HEK293 (cell line): ENCODE results near the gene ZNF446.
A peak's percentile ranks its signal among the peaks of the same experiment; 100 is the strongest.

Experiments
- BCL11B ChIP-seq: fragments of 450-650 bp; formaldehyde crosslinking; IDR thresholded peaks from 2 replicates; pipeline ENCODE4 v1.5.1; 2016; ENCODE audit warnings: low read depth, missing biosample characterization, missing genetic modification characterization
- GFI1B ChIP-seq: fragments of 450-650 bp; formaldehyde crosslinking; IDR thresholded peaks from 2 replicates; pipeline ENCODE4 v1.5.1; 2016; ENCODE audit warnings: missing biosample characterization, missing genetic modification characterization
- KLF1 ChIP-seq: fragments of 450-650 bp; formaldehyde crosslinking; IDR thresholded peaks from 2 replicates; pipeline ENCODE4 v1.5.1; 2016; ENCODE audit warnings: missing biosample characterization, missing genetic modification characterization
- RBAK ChIP-seq: fragments of 450-650 bp; formaldehyde crosslinking; IDR thresholded peaks from 2 replicates; pipeline ENCODE4 v1.5.1; 2016; ENCODE audit warnings: missing biosample characterization, missing genetic modification characterization
- SCRT2 ChIP-seq: fragments of 450-650 bp; formaldehyde crosslinking; IDR thresholded peaks from 2 replicates; pipeline ENCODE4 v1.5.1; 2016; ENCODE audit warnings: missing biosample characterization, missing genetic modification characterization
- SETDB1 ChIP-seq: IDR thresholded peaks from one replicate; pipeline ENCODE4 v1.6.1; 2017; ENCODE audit warnings: mild to moderate bottlenecking, low read length, moderate library complexity, mixed read lengths; ENCODE audit not compliant: insufficient read length
- SP2 ChIP-seq: fragments of 450-650 bp; formaldehyde crosslinking; IDR thresholded peaks from 2 replicates; pipeline ENCODE4 v1.5.1; 2016; ENCODE audit warnings: missing biosample characterization, missing genetic modification characterization
- SP7 ChIP-seq: fragments of 450-650 bp; formaldehyde crosslinking; IDR thresholded peaks from 2 replicates; pipeline ENCODE4 v1.5.1; 2016; ENCODE audit warnings: missing biosample characterization, missing genetic modification characterization
- TRIM28 ChIP-seq: IDR thresholded peaks from 2 replicates; pipeline ENCODE4 v1.6.1; 2011; ENCODE audit warnings: low read length, control low read depth, borderline replicate concordance
- WT1 ChIP-seq: fragments of 450-650 bp; formaldehyde crosslinking; IDR thresholded peaks from 2 replicates; pipeline ENCODE4 v1.5.1; 2016; ENCODE audit warnings: missing biosample characterization, missing genetic modification characterization
- ZBTB21 ChIP-seq: fragments of 450-650 bp; formaldehyde crosslinking; IDR thresholded peaks from 2 replicates; pipeline ENCODE4 v1.5.1; 2017; ENCODE audit warnings: missing biosample characterization, missing genetic modification characterization
- ZBTB48 ChIP-seq: fragments of 450-650 bp; formaldehyde crosslinking; IDR thresholded peaks from 2 replicates; pipeline ENCODE4 v1.5.1; 2016; ENCODE audit warnings: missing biosample characterization, missing genetic modification characterization
- ZNF138 ChIP-seq: fragments of 450-650 bp; formaldehyde crosslinking; IDR thresholded peaks from 2 replicates; pipeline ENCODE4 v1.5.1; 2016; ENCODE audit warnings: missing biosample characterization, missing genetic modification characterization, borderline replicate concordance
- ZNF16 ChIP-seq: fragments of 450-650 bp; formaldehyde crosslinking; IDR thresholded peaks from 2 replicates; pipeline ENCODE4 v1.5.1; 2016; ENCODE audit warnings: low read depth, missing biosample characterization, missing genetic modification characterization
- ZNF416 ChIP-seq: fragments of 450-650 bp; formaldehyde crosslinking; IDR thresholded peaks from 2 replicates; pipeline ENCODE4 v1.5.1; 2016; ENCODE audit warnings: missing biosample characterization, missing genetic modification characterization
- ZNF426 ChIP-seq: fragments of 450-650 bp; formaldehyde crosslinking; IDR thresholded peaks from 2 replicates; pipeline ENCODE4 v1.5.1; 2017; ENCODE audit warnings: missing biosample characterization, missing genetic modification characterization, mild to moderate bottlenecking, inconsistent platforms, moderate library complexity
- ZNF48 ChIP-seq: fragments of 450-650 bp; formaldehyde crosslinking; IDR thresholded peaks from 2 replicates; pipeline ENCODE4 v1.5.1; 2016; ENCODE audit warnings: missing biosample characterization, missing genetic modification characterization
- ZNF501 ChIP-seq: fragments of 450-650 bp; formaldehyde crosslinking; IDR thresholded peaks from 2 replicates; pipeline ENCODE4 v1.5.1; 2016; ENCODE audit warnings: missing biosample characterization, missing genetic modification characterization
- ZNF654 ChIP-seq: fragments of 450-650 bp; formaldehyde crosslinking; IDR thresholded peaks from 2 replicates; pipeline ENCODE4 v1.5.1; 2016; ENCODE audit warnings: low read depth, missing biosample characterization, missing genetic modification characterization
- ZNF660 ChIP-seq: fragments of 450-650 bp; IDR thresholded peaks from 2 replicates; pipeline ENCODE4 v1.5.1; 2018; ENCODE audit warnings: missing biosample characterization, mild to moderate bottlenecking, missing genetic modification characterization
- ZSCAN16 ChIP-seq: fragments of 450-650 bp; formaldehyde crosslinking; IDR thresholded peaks from 2 replicates; pipeline ENCODE4 v1.5.1; 2016; ENCODE audit warnings: missing biosample characterization, missing genetic modification characterization
- TF ChIP-seq, protein P1 (sequence below): fragments of 450-650 bp; formaldehyde crosslinking; IDR thresholded peaks from 2 replicates; pipeline ENCODE4 v1.5.1; 2017; ENCODE audit warnings: missing biosample characterization, mild to moderate bottlenecking, missing genetic modification characterization, moderate library complexity
- TF ChIP-seq, protein P2 (sequence below): fragments of 450-650 bp; formaldehyde crosslinking; IDR thresholded peaks from 2 replicates; pipeline ENCODE4 v1.5.1; 2016; ENCODE audit warnings: missing biosample characterization, missing genetic modification characterization
- TF ChIP-seq, protein P3 (sequence below): fragments of 450-650 bp; formaldehyde crosslinking; conservative IDR thresholded peaks from 2 replicates; pipeline ENCODE4 v1.5.1; 2016; ENCODE audit warnings: low read depth, missing biosample characterization, missing genetic modification characterization
- TF ChIP-seq, protein P4 (sequence below): fragments of 450-650 bp; formaldehyde crosslinking; IDR thresholded peaks from 2 replicates; pipeline ENCODE4 v1.5.1; 2016; ENCODE audit warnings: missing biosample characterization, missing genetic modification characterization, borderline replicate concordance
- TF ChIP-seq, protein P5 (sequence below): fragments of 450-650 bp; formaldehyde crosslinking; IDR thresholded peaks from 2 replicates; pipeline ENCODE4 v1.5.1; 2016; ENCODE audit warnings: missing biosample characterization, missing genetic modification characterization
- TF ChIP-seq, protein P6 (sequence below): fragments of 450-650 bp; IDR thresholded peaks from 2 replicates; pipeline ENCODE4 v1.5.1; 2018; ENCODE audit warnings: missing biosample characterization, missing genetic modification characterization

The ZNF446 gene

DNA sequence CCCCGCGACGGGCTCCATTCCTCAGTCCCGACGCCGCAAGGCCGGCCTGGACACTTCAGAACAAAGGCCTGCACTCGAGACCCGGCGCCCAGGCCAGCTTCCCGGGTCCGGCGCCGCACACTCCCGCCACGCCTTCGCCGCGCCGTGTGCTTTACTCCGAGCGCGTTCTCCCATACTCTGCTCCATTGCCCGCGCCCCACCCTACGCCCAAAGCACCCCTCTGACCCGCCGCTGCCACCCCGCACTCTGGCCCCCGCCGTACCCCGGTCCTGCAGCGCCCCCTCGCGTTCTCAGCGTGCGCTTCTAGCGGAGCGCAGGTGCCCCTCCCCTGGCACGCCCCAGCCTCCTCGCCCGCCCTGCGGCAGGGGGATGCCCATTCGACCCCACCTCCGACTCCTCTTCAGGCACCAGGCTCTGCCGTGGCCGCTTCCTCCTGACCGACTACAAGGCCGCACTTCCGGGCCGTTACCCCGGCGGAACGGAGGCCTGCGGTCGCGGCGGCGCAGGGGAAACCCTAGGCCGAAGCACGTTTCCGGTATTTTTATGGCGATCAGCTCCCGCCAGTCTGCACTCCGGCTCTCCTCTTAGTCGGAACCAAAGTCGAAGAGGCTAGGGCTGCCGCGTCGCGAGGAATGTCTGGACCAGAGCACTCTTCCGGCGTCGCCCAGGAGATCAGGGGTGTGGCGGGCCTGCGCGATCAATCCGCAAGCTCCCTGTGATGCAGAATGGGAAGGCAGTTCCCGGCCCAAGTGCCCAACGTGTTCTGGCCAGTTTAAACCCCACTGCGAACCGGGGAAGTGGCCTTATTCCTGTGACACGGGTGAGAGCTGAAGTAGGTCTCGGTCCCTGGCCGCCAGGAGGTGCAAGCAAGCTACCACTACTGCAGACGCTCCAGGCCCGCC is 43.5 kb downstream of the ZNF446 start, which contains the start of gene ZBTB45 (continued):
- TF ChIP-seq ZNF426 (tag by site-specific recombination) (no peak), ZBTB48 (tag by site-specific recombination) (peak; percentile 49; the same call in 1 of the 2 replicates), BCL11B (tag by site-specific recombination) (peak; percentile 99), ZNF48 (tag by site-specific recombination) (no peak), ZNF654 (peak; percentile 75), KLF1 (peak; percentile 97), SP2 (peak; percentile 91), ZSCAN16 (peak; percentile 12; the same call in 1 of the 2 replicates), TRIM28 (peak; percentile 73), SCRT2 (tag by site-specific recombination) (peak; percentile 71), ZNF501 (tag by site-specific recombination) (peak; percentile 99), ZNF416 (tag by site-specific recombination) (0 out of 2 replicates have a peak, but pooled peaks have one; percentile 36), ZBTB21 (tag by site-specific recombination) (peak; percentile 84), RBAK (peak; percentile 17; the same call in 1 of the 2 replicates), ZNF138 (no peak; the same call in 1 of the 2 replicates), SETDB1 (no peak), SP7 (tag by site-specific recombination) (peak; percentile 96), GFI1B (tag by site-specific recombination) (peak; percentile 9; the same call in 1 of the 2 replicates), ZNF660 (tag by site-specific recombination) (peak; percentile 98), ZNF16 (no peak), WT1 (tag by site-specific recombination) (no peak; the same call in 1 of the 2 replicates)
- TF ChIP-seq, protein P1, sequence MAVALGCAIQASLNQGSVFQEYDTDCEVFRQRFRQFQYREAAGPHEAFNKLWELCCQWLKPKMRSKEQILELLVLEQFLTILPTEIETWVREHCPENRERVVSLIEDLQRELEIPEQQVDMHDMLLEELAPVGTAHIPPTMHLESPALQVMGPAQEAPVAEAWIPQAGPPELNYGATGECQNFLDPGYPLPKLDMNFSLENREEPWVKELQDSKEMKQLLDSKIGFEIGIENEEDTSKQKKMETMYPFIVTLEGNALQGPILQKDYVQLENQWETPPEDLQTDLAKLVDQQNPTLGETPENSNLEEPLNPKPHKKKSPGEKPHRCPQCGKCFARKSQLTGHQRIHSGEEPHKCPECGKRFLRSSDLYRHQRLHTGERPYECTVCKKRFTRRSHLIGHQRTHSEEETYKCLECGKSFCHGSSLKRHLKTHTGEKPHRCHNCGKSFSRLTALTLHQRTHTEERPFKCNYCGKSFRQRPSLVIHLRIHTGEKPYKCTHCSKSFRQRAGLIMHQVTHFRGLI (tag by site-specific recombination), result peak; percentile 75
- TF ChIP-seq, protein P2, sequence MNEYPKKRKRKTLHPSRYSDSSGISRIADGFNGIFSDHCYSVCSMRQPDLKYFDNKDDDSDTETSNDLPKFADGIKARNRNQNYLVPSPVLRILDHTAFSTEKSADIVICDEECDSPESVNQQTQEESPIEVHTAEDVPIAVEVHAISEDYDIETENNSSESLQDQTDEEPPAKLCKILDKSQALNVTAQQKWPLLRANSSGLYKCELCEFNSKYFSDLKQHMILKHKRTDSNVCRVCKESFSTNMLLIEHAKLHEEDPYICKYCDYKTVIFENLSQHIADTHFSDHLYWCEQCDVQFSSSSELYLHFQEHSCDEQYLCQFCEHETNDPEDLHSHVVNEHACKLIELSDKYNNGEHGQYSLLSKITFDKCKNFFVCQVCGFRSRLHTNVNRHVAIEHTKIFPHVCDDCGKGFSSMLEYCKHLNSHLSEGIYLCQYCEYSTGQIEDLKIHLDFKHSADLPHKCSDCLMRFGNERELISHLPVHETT, result peak; percentile 97
- TF ChIP-seq, protein P3, sequence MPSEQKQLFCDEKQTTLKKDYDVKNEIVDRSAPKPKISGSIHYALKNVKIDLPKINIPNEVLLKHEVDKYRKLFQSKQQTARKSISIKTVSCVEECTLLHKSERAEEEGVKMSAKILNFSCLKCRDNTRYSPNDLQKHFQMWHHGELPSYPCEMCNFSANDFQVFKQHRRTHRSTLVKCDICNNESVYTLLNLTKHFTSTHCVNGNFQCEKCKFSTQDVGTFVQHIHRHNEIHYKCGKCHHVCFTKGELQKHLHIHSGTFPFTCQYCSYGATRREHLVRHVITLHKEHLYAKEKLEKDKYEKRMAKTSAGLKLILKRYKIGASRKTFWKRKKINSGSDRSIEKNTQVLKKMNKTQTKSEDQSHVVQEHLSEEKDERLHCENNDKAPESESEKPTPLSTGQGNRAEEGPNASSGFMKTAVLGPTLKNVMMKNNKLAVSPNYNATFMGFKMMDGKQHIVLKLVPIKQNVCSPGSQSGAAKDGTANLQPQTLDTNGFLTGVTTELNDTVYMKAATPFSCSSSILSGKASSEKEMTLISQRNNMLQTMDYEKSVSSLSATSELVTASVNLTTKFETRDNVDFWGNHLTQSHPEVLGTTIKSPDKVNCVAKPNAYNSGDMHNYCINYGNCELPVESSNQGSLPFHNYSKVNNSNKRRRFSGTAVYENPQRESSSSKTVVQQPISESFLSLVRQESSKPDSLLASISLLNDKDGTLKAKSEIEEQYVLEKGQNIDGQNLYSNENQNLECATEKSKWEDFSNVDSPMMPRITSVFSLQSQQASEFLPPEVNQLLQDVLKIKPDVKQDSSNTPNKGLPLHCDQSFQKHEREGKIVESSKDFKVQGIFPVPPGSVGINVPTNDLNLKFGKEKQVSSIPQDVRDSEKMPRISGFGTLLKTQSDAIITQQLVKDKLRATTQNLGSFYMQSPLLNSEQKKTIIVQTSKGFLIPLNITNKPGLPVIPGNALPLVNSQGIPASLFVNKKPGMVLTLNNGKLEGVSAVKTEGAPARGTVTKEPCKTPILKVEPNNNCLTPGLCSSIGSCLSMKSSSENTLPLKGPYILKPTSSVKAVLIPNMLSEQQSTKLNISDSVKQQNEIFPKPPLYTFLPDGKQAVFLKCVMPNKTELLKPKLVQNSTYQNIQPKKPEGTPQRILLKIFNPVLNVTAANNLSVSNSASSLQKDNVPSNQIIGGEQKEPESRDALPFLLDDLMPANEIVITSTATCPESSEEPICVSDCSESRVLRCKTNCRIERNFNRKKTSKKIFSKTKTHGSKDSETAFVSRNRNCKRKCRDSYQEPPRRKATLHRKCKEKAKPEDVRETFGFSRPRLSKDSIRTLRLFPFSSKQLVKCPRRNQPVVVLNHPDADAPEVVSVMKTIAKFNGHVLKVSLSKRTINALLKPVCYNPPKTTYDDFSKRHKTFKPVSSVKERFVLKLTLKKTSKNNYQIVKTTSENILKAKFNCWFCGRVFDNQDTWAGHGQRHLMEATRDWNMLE (tag by site-specific recombination), result peak; percentile 92
- TF ChIP-seq, protein P4, sequence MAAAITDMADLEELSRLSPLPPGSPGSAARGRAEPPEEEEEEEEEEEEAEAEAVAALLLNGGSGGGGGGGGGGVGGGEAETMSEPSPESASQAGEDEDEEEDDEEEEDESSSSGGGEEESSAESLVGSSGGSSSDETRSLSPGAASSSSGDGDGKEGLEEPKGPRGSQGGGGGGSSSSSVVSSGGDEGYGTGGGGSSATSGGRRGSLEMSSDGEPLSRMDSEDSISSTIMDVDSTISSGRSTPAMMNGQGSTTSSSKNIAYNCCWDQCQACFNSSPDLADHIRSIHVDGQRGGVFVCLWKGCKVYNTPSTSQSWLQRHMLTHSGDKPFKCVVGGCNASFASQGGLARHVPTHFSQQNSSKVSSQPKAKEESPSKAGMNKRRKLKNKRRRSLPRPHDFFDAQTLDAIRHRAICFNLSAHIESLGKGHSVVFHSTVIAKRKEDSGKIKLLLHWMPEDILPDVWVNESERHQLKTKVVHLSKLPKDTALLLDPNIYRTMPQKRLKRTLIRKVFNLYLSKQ (tag by site-specific recombination), result 0 out of 2 replicates have a peak, but pooled peaks have one; percentile 2
- TF ChIP-seq, protein P5, sequence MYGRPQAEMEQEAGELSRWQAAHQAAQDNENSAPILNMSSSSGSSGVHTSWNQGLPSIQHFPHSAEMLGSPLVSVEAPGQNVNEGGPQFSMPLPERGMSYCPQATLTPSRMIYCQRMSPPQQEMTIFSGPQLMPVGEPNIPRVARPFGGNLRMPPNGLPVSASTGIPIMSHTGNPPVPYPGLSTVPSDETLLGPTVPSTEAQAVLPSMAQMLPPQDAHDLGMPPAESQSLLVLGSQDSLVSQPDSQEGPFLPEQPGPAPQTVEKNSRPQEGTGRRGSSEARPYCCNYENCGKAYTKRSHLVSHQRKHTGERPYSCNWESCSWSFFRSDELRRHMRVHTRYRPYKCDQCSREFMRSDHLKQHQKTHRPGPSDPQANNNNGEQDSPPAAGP (tag by site-specific recombination), result peak; percentile 99
- TF ChIP-seq, protein P6, sequence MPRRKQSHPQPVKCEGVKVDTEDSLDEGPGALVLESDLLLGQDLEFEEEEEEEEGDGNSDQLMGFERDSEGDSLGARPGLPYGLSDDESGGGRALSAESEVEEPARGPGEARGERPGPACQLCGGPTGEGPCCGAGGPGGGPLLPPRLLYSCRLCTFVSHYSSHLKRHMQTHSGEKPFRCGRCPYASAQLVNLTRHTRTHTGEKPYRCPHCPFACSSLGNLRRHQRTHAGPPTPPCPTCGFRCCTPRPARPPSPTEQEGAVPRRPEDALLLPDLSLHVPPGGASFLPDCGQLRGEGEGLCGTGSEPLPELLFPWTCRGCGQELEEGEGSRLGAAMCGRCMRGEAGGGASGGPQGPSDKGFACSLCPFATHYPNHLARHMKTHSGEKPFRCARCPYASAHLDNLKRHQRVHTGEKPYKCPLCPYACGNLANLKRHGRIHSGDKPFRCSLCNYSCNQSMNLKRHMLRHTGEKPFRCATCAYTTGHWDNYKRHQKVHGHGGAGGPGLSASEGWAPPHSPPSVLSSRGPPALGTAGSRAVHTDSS, result peak; percentile 75
